ENCODE data around the gene PPAN.
A peak's percentile ranks its signal among the peaks of the same experiment; 100 is the strongest.

Gene PPAN

DNA sequence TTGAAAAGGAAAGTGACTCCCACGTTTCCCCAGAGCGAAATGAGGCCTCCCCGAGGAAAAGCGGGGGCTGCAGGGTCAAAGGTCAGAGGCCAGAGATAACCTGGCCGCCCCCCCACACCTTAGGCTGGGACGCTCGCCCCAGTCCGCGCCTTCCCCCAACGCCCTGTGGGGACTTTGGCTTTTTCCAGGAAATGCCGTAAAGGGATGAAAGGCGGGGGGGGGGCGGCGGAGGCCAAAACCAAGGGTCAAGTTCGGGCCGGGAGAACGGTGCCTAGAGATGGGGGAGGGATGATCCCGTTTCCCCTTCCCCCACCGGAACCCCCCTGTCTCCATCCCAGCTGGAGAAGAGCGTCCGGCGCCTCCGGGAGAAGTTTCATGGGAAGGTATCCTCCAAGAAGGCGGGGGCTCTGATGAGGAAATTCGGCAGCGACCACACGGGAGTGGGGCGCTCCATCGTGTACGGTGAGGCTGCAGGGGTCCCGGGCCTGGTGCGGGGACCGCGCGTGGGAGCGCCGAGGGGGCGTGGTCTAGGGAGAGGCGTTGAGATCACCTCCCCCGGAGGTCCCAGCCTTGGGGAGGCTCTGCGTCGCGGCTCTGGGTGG is 19.5 kb upstream of the PPAN start:
- TF ChIP-seq, protein P1, sequence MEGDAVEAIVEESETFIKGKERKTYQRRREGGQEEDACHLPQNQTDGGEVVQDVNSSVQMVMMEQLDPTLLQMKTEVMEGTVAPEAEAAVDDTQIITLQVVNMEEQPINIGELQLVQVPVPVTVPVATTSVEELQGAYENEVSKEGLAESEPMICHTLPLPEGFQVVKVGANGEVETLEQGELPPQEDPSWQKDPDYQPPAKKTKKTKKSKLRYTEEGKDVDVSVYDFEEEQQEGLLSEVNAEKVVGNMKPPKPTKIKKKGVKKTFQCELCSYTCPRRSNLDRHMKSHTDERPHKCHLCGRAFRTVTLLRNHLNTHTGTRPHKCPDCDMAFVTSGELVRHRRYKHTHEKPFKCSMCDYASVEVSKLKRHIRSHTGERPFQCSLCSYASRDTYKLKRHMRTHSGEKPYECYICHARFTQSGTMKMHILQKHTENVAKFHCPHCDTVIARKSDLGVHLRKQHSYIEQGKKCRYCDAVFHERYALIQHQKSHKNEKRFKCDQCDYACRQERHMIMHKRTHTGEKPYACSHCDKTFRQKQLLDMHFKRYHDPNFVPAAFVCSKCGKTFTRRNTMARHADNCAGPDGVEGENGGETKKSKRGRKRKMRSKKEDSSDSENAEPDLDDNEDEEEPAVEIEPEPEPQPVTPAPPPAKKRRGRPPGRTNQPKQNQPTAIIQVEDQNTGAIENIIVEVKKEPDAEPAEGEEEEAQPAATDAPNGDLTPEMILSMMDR (IDR thresholded peaks at IDR 0.05; ENCODE audit: low read length, missing control alignments) = no peak
- peak overlapping the region; percentile 95 for H3K4me3 ChIP-seq (replicated peaks; ENCODE audit: low read depth, low read length)
- DNase-seq (ENCODE audit: low read depth) = no peak

DNA sequence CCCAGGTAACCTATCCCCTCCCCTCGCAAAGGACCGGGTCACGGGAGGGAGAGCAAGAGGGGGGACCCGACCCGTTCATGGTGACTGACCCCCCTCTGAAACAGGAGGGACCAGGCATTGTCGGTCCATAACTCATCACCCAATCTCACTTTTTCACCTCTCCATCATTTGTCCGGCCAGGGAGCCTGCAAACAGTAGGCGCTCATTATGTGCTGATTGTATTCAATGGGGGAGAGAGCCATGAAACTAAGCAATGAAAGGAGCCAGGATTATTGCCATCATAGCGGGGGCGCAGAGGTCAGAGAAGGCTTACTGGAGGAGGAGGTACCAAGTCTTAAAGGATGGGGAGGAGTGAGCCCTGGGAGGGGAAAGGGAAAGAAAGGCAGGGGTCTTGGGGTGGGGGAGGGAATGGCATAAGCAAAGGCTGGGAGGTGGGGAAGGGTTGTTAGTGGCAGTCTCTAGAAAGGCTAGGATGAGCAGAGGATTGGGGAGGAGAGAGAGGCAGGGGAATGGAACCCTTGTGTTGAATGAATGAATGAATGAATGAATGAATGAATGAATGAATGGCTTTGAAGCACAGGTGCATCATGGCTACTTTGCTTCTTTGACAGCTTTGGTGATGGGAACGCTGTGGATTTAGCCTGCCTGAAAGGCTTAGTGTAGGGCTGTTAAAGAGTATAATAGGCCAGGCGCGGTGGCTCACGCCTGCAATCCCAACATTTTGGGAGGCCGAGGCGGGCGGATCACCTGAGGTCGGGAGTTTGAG is 18.7 kb upstream of the PPAN start:
- H3K4me3 ChIP-seq (replicated peaks; ENCODE audit: low read depth, low read length) = peak overlapping the region; percentile 95
- DNase-seq (ENCODE audit: low read depth) = no peak
- TF ChIP-seq, protein P1 (IDR thresholded peaks at IDR 0.05; ENCODE audit: low read length, missing control alignments) = no peak

DNA sequence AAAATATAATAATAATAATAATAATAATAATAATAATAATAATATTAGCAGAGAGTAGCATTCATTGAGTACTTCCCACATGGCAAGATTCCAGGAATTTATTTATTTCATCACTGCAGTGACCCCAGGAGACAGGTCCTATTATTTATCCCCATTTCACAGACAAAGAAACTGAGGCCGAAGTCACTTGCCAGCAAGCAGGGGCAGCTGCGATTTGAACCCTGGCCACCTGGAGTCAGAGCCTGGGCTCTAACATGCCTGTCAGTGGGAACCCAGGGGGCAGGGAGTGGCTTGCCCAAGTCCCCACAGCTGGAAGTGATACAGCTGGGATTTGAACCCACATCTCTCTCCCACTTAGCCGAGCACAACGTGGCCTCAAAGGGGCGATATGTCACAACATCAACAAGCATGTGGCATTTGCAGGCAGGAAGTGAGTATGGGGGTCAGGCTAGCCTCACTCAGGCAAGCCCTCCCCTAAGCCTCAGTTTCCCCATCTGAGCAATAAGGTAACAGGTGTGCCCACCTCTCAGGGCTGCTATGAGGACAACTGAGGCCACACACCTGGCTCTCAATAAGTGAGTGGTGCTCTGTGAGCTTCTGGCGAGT is 17.1 kb upstream of the PPAN start:
- no peak for DNase-seq (ENCODE audit: low read depth)
- no peak overlapping the region for H3K4me3 ChIP-seq (replicated peaks; ENCODE audit: low read depth, low read length)
- TF ChIP-seq, protein P1 (IDR thresholded peaks at IDR 0.05; ENCODE audit: low read length, missing control alignments) = no peak

DNA sequence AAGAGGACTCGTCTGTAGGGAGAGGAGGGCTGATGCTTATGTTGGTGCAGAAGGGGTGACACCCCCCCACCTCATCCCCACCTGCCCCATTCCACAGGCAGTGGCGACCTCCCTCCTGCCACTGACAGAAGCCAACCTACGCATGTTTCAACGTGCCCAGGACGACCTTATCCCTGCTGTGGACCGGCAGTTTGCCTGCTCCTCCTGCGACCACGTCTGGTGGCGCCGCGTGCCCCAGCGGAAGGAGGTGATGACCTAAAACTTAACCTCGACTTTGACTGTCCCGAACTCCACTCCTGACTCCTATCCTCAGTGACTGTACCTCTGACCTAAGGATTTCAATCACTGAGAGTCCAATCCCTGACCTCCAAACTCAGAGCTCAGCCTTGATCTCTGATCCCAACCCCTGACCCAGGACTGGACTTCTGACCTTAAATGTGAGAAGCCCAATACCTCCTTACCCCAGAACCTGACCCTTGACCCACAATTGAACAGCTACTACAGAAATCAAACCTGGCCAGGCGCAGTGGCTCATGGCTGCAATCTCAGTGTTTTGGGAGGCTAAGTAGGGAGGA is 16.3 kb upstream of the PPAN start:
- no peak overlapping the region for H3K4me3 ChIP-seq (replicated peaks; ENCODE audit: low read depth, low read length)
- no peak for DNase-seq (ENCODE audit: low read depth)
- TF ChIP-seq, protein P1 (IDR thresholded peaks at IDR 0.05; ENCODE audit: low read length, missing control alignments) = no peak

DNA sequence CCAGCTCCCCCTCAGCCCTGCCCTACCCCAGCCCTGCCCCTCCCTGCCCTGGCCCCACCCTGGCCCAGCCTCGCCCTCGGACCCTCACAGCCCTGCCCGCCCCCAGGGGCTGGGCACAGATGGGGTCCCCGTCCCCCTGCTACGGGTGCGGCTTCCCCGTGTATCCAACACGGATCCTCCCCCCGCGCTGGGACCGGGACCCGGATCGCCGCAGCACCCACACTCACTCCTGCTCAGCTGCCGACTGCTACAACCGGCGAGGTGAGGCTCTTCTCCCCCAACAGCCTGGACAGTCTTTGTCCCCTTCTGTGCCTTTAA is 14.8 kb upstream of the PPAN start:
- no peak for DNase-seq (ENCODE audit: low read depth)
- TF ChIP-seq, protein P1 (IDR thresholded peaks at IDR 0.05; ENCODE audit: low read length, missing control alignments) = no peak
- no peak overlapping the region for H3K4me3 ChIP-seq (replicated peaks; ENCODE audit: low read depth, low read length)

DNA sequence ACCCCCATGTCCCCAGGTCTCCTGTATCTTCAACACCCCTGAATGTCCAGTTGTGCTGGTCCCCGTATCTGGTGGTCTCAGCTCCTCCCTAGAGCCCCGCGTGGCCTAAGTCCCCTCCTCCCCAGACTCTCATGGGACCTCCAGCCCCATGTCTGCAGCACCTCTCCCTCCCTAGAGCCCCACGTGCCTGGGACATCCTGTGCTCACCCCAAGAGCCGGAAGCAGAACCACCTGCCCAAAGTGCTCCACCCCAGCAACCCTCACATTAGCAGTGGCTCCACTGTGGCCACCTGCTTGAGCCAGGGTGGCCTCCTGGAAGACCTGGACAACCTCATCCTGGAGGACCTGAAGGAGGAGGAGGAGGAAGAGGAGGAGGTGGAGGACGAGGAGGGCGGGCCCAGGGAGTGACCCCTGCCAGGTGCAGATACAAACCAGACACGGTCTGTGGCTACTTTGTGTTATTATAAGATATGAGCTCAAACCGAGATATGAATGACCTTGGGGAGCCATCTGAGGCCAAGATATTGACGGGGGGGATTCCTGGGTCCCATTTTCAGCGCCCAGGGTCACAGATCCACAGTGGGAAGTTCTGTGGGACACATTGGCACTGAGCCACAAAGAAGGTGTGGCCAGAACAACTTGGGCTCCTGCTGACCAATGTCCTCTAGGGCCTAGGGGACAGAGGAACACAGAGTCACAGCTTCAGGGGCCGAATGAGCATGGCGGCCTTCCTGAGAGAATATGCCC is 14.1 kb upstream of the PPAN start:
- no peak overlapping the region for H3K4me3 ChIP-seq (replicated peaks; ENCODE audit: low read depth, low read length)
- TF ChIP-seq, protein P1 (IDR thresholded peaks at IDR 0.05; ENCODE audit: low read length, missing control alignments) = no peak
- DNase-seq (ENCODE audit: low read depth) = no peak
